Measurements from ENCODE around the gene LSAMP.

LSAMP gene

GRCh38 chr3:116429479-116430269, 15.6 kb downstream of the LSAMP start:
- no peak for DNase-seq

GRCh38 chr3:116426036-116426435, 19.3 kb downstream of the LSAMP start:
- no peak for DNase-seq

DNA sequence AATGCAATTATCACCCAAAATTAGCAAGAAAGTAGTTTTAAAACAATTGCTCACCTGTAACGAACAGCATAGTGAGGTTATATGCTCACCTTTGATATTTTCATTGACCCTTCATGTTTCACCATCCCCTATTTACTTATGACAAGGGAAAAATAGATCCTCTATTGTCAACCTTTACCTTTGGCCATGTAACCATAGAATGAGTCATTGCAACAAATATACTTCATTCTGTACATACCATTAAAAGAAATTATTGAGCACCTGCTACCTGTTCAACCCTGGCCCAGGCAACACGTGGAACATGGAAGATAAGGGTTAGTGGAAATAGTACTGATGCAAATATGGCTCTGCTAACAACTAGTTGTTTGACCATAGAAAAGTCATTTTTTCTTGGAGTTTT, 20.2 kb downstream of the LSAMP start:
- DNase-seq: no peak

DNA sequence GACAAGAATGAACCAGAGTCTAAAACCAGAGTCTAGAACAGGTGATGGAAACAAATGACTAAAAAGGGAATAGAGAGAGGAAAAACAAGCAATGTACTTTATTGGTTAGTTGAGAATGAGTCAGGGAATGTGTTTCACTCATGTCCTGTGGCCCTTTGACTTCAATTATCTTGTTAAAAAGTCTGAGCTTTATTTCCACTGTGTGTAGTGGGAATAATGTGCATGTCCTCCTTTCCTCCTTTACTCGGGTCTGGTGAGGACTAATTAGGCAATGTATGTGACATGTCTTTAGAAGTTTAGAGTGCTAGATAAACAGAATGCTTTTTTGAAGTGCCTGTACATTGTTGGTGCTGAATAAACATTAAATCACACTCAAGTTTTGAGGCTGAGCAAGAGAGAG, 21.3 kb downstream of the LSAMP start:
- DNase-seq: no peak

- DNase-seq: no peak
Observed at GRCh38 chr3:116423374-116423773, 21.9 kb downstream of the LSAMP start.

- DNase-seq: no peak
Observed at GRCh38 chr3:116417151-116417550, 28.1 kb downstream of the LSAMP start.

GRCh38 chr3:116413319-116413718, 32.0 kb downstream of the LSAMP start:
- no peak for DNase-seq

GRCh38 chr3:116408473-116408872, 36.8 kb downstream of the LSAMP start:
- DNase-seq: no peak

DNA sequence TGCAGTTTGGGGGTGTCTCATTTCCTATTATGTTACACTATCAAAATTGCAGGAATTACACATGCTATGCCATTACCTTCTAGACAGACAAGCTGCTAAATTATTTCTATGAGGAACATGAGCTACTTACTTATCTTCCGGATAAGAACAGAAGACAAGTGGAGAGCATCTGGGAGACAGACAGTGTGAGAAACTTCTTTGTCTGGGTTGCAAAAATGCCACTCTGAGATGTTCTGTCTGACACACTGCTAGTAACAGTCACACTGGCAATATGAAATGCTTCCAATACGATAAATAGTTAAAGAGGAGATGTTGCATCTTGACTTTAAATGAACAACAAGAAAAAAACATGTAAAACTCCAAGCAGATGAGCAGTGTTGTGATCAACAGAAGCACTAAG, 40.1 kb downstream of the LSAMP start:
- DNase-seq: no peak

DNA sequence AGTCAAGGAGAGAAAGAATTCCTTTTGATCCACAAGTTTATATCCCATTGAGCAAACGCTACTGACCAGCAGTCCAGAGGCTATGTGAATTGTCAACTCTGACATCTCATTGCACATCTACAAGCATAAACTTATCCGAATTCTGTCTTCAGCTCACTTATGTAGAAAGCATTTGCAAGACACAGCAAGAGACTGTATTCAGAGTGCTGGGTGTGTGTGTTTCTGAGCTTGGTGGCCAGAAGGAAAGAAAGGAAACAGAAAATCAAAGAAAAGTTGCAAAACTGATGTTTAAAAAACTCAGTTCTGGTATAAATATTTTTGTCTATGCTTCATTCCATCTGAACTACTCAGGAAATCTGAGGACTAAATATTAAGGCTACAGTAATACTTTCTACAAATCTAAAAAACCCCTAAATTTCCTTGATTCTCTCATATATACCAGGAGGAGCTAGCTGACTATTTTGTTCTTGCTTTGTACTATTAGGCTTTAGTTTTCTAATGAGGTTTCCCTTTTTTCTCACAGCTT, 45.5 kb downstream of the LSAMP start:
- no peak for DNase-seq

DNA sequence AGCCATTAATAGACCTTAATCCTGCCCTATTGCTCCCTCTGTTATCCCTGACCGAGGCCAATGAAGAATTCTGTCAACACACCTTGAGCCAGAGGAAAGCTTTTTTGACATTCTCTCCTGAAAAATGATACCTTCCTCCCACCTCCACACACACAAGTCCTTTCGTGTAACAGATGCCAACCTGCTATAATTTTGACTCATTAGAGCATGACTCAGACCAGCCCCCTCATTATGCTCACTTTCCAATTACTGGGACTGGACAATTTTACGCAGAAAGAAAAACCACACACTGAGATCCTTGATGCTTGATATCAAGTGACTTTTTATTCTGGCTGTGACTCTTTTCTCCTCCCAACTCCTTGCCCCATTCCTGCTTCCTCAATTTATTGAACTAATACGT, 50.9 kb downstream of the LSAMP start:
- no peak for DNase-seq

DNA sequence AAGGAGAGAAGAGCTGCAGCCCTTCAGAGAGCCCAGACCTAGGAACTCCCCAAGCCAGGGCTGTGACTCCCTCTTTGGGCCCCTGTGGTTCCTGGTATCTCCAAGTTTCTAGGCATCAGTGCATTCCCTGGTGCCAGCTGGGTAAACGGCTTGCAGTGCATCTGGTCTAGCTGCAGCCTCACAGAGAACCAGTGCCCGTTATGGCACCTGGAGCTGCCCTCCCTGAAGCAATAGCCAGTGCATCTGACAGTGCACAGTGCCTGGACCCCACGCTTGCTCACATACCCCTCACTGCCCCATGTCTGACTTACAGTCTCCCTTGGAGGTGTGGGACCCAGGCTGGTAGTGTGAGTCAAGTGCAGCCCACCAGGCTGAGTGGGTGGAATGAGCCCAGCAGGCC, 52.1 kb downstream of the LSAMP start:
- no peak for DNase-seq

- no peak for DNase-seq
Observed at GRCh38 chr3:116392291-116392690, 53.0 kb downstream of the LSAMP start.

- DNase-seq: no peak
Observed at GRCh38 chr3:116391296-116392201, 53.7 kb downstream of the LSAMP start.

DNA sequence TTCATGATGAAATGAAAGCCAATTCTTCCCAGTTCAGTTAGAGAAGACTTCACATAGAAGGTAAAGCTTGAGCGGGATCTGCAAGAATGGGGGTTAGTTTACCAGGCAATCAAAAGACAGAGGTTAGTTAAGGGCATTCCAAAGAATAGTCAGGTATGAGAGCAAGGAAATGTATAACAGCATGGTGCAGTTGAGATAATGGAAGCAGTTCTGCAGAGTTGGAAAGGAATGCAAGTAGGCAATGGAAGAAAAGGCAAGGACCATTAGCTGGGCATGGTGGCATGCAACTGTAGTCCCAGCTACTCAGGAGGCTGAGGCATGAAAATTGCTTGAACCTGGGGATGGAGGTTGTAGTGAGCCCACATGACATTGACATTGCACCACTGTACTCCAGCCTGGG, 55.0 kb downstream of the LSAMP start:
- DNase-seq: no peak

DNA sequence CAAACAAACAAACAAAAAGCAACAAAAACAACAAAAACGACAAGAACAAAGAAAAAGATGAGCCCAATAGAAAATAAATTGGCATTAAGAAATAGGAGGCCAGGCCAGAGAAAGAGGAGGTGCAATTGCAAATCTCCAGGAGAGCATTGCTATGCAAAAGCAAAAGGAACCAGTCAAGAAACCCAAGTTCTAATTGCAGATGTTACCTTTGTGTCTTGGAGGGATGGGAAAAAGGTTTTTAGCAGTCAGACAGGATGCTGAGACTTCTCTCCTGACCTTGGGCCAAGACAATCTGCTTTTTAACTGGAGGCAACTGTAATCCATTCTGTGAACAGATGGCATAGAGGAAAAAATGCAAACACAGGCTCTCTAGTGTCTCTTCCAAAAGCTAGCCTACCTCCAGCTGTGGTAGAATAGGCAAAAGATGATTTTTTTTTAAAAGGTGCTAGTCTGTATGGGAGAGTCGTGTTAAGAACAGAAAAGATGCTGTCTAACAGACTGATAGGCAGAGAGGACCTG, 56.4 kb downstream of the LSAMP start:
- DNase-seq: no peak

- DNase-seq: no peak
Observed at GRCh38 chr3:116386168-116386567, 59.1 kb downstream of the LSAMP start.

DNA sequence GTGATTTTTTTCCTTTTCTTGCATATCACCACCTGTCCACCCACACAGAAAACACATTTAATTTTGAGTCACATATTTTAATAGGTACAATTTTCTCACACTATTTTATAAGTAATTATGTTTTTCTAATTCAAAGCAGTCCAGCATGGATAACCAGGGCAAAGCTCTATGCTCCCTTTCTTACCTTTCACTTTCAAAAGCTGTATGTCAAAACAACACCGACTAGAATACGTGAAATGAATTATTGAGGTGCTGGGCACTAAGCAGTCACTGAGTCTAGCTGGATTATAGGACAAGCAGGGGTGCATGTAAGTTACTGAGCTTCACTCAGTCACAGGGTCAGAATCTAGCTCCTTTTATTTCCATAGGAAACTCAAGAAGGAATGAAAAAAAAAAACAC, 60.6 kb downstream of the LSAMP start:
- DNase-seq: no peak

DNA sequence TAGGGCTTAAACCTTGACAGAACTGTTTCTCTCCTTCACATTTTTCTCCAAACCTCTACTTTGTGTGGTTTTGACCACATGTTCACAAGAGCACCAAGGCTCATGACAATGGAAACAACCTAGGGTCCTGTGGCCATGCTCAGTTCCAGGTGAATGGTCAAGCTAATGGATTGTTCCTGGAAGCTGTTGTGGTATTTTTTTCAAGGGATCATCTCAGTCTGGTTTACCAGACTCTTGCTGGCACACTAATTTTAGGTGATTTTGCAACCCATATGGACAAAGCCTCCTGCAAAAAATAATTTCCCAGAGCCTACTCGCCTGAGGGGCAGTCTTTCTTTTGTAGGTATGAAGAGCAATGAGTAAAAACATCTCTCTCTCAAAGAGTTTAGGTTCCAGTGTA, 67.2 kb downstream of the LSAMP start:
- no peak for DNase-seq

DNA sequence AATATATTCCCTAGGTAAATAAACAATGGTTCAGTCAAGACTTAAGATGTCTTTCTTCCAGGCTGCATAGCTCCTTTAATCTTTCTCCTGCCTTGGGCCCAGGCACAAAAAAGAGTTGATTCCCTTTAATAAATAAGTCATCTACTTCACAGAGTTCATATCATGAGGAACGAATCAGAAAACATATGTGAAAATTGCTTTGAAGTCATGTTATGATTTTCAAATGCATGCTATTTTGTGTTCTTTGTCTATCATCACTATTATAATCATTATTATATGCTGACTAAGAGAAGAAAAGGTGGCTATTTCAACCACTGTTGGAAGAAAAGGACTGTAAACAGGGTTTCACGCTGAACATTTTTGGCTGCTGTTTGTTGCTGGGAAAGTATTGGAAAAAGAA, 70.4 kb downstream of the LSAMP start:
- no peak for DNase-seq

DNA sequence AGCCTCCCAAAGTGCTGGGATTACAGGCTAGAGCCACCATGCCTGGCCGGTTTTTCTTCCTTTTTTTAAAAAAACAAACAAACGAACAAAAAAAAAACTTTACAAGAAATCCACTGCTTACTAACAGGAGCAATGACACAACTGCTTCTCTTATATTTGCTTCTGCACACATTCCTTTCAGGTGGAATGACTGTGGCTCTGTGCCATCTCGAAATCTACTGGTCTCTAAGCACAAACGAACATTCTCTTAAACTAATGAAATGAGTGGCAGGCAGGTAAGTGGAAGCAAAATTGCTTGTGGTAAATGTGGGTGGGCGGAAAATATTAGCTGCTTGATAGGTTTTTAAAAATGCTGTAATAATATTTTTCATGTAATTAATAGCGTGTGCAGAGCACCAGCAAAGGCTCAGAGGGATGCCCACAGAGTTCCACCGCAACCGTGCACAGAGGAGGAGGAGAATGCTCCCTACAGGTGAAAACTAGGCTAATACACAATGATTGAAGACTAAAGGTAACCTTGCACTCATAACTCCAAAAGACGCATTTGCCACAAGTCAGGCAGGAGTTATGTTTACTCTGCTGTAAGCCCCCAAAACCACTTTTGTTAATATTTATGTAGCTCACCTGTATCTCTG, 77.4 kb downstream of the LSAMP start:
- no peak for DNase-seq

DNA sequence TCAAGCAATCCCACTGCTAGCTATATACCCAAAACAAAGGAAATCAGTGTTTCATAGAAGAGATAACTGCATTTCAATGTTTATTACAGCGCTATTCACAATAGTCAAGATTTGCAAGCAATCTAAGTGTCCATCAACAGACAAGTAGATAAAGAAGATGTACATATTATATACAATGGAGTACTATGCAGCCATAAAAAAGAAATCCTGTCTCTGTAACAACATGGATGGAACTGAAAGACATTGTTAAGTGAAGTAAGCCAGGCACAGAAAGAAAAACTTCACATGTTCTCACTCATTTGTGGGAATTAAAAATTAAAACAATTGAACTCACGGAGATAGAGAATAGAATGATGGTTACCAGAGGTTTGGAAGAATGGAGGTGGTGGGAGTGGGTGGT, 89.2 kb downstream of the LSAMP start:
- no peak for DNase-seq

GRCh38 chr3:116354382-116354781, 90.9 kb downstream of the LSAMP start:
- no peak for DNase-seq
